Esophagus squamous epithelium (tissue), 4 donors: ENCODE results near the gene CCSER1.

ENCODE experiments used
- POLR2A ChIP-seq, 4 donors: fragments of 450-650 bp; IDR thresholded peaks; one replicate each; pipeline ENCODE4 v1.6.1; 2017; ENCODE audit warnings: antibody characterized with exemption in 4 of 4, mild to moderate bottlenecking in 4 of 4, moderate library complexity in 3 of 4
- TF ChIP-seq, protein P1 (sequence below), 6 experiments: fragments of 450-650 bp in 4 of 6; fragments of 200-600 bp in 2 of 6; sonication (generic) in 2 of 6; IDR thresholded peaks; one replicate each; pipeline ENCODE4 v1.5.1; 2016 to 2019; ENCODE audit warnings: antibody characterized with exemption in 6 of 6, mild to moderate bottlenecking in 4 of 6, moderate library complexity in 4 of 6

DNA sequence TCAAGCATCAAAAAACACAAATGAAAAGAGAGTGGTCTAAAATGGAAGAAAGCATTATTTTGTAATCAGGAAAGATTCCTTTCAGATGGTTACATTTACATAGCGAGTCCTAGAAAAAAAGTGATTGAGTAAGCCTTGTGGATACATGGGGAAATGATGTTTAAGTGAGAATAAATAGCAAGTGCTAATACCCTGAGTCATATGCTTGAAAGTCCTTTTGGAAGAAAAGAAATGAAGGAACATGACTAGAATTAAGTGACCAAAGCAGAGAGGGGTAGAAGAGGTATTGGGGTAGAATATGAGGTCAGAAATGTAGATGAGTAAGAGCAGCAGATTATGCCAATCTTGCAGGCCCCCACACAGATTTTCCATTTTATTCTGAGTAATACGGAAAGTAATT is 1361.8 kb downstream of the CCSER1 start:
- TF ChIP-seq, protein P1, sequence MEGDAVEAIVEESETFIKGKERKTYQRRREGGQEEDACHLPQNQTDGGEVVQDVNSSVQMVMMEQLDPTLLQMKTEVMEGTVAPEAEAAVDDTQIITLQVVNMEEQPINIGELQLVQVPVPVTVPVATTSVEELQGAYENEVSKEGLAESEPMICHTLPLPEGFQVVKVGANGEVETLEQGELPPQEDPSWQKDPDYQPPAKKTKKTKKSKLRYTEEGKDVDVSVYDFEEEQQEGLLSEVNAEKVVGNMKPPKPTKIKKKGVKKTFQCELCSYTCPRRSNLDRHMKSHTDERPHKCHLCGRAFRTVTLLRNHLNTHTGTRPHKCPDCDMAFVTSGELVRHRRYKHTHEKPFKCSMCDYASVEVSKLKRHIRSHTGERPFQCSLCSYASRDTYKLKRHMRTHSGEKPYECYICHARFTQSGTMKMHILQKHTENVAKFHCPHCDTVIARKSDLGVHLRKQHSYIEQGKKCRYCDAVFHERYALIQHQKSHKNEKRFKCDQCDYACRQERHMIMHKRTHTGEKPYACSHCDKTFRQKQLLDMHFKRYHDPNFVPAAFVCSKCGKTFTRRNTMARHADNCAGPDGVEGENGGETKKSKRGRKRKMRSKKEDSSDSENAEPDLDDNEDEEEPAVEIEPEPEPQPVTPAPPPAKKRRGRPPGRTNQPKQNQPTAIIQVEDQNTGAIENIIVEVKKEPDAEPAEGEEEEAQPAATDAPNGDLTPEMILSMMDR (IDR thresholded peaks at IDR 0.05) = no peak
- no peak for TF ChIP-seq POLR2A (IDR thresholded peaks at IDR 0.05)
